GM18858 (cell line): ENCODE measurements around the gene SMDT1.
"Not testable (repeated sequence)": the region's sequence is repeated elsewhere in the genome, so short reads cannot be mapped to it uniquely, and the experiment has no call there.

Experiments used
- ATAC-seq: cut with Tn5 transposase; IDR thresholded peaks from one replicate; pipeline ENCODE4 v1.9.1; 2021; ENCODE audit not compliant: unreplicated experiment

SMDT1 gene

GRCh38 chr22:42108848-42109247 is 29.3 kb downstream of the SMDT1 start:
- ATAC-seq = no peak

GRCh38 chr22:42111798-42112197 is 32.3 kb downstream of the SMDT1 start:
- ATAC-seq = no peak

- not testable (repeated sequence) for ATAC-seq
These were observed 33.3 kb downstream of the SMDT1 start for GRCh38 chr22:42112793-42113192.

GRCh38 chr22:42114721-42115120 is 35.2 kb downstream of the SMDT1 start:
- ATAC-seq = no peak

GRCh38 chr22:42115420-42115830 is 35.9 kb downstream of the SMDT1 start:
- ATAC-seq = not testable (repeated sequence)

GRCh38 chr22:42116848-42117424 is 37.4 kb downstream of the SMDT1 start:
- ATAC-seq = no peak

- ATAC-seq = not testable (repeated sequence)
These were observed 40.9 kb downstream of the SMDT1 start for GRCh38 chr22:42120231-42121021.

GRCh38 chr22:42123529-42123928 is 44.0 kb downstream of the SMDT1 start:
- ATAC-seq = not testable (repeated sequence)

GRCh38 chr22:42127606-42128005 is 48.1 kb downstream of the SMDT1 start:
- no peak for ATAC-seq

- not testable (repeated sequence) for ATAC-seq
These were observed 48.5 kb downstream of the SMDT1 start for GRCh38 chr22:42128007-42128406.

GRCh38 chr22:42128776-42129694 is 49.5 kb downstream of the SMDT1 start:
- not testable (repeated sequence) for ATAC-seq

- not testable (repeated sequence) for ATAC-seq
These were observed 50.7 kb downstream of the SMDT1 start for GRCh38 chr22:42130182-42130581.

GRCh38 chr22:42130639-42131431 is 51.3 kb downstream of the SMDT1 start, which contains the start of gene CYP2D6:
Gene CYP2D6, minus strand, starts transcription at chr22:42130810. Its CDS starts 19 bp downstream, at chr22:42130791.
- not testable (repeated sequence) for ATAC-seq

- ATAC-seq = no peak
These were observed 52.1 kb downstream of the SMDT1 start for GRCh38 chr22:42131562-42131961.

- ATAC-seq = no peak
These were observed 53.0 kb downstream of the SMDT1 start for GRCh38 chr22:42132457-42132856.
